ENCODE results near the gene NDUFS6. TPM values are rescaled to one million over a fixed set of nuclear protein-coding genes. Genes with fewer than 3 reads are reported as not detected.

Gene NDUFS6
- polyA plus RNA-seq, 2 of the 4 experiments (the other 2 are of a cell fraction) = 76.0 to 192 TPM

- no peak for TF ChIP-seq ELK1 (IDR thresholded peaks at IDR 0.05; ENCODE audit: low read depth, low read length)
- TF ChIP-seq RFX5 (IDR thresholded peaks at IDR 0.05) = no peak
- no peak for TF ChIP-seq MAZ (IDR thresholded peaks at IDR 0.05; ENCODE audit: borderline replicate concordance, low read depth, low read length)
- no peak for TF ChIP-seq EP300 (IDR thresholded peaks at IDR 0.05)
- no peak for TF ChIP-seq HOXA7 (CRISPR knock-in tag; IDR thresholded peaks at IDR 0.05)
- TF ChIP-seq NFE2L2 (conservative IDR thresholded peaks at IDR 0.05; ENCODE audit: low read length) = no peak
- TF ChIP-seq POLR2A (IDR thresholded peaks at IDR 0.05; ENCODE audit: low read length) = no peak
- no peak for TF ChIP-seq USF2 (IDR thresholded peaks at IDR 0.05)
- TF ChIP-seq RNF2 (IDR thresholded peaks at IDR 0.05; ENCODE audit: borderline replicate concordance, low read depth) = no peak
- Histone ChIP-seq H3K4me2 (no peak overlapping the region), H3K4me3 (no peak overlapping the region), H3K27ac (no peak overlapping the region), H3K9me3 (no peaks in the 10 kb centered on the region), H3K4me1 (no peaks in the 10 kb centered on the region)
- 92% methylated on average over 22 of the region's 25 CpGs for WGBS (ENCODE audit: missing lambda C conversion rate)
- FAIRE-seq = no peak
- DNase-seq (ENCODE audit: low read depth in 1 of 2, low spot score in 1 of 2) = no peak
- ATAC-seq = no peak
- POLR2A ChIA-PET = no interaction called here
- CTCF ChIA-PET = interaction anchor here (1.1 kb wide), 2 partner anchors 14 to 16 kb away, joined by 3 read pairs; no protein-coding TSS in a partner anchor
Measured at GRCh38 chr5:1824109-1824821, 23.1 kb downstream of the NDUFS6 start.

- no peak overlapping the region for H3K4me3 ChIP-seq
- FAIRE-seq (no peak), ATAC-seq (no peak; a peak in 1 of 6 replicates), DNase-seq (ENCODE audit: low read depth in 1 of 2, low spot score in 1 of 2) (no peak)
- TF ChIP-seq KDM1A (IDR thresholded peaks at IDR 0.05; ENCODE audit: low read depth) = no peak
- no peak for TF ChIP-seq MAZ (IDR thresholded peaks at IDR 0.05; ENCODE audit: borderline replicate concordance, low read depth, low read length)
- no peak for TF ChIP-seq TFCP2L1 (CRISPR knock-in tag; IDR thresholded peaks at IDR 0.05)
- TF ChIP-seq MYC (IDR thresholded peaks at IDR 0.05; ENCODE audit: borderline replicate concordance, low read length) = no peak
- no peak for TF ChIP-seq EHF (CRISPR knock-in tag; IDR thresholded peaks at IDR 0.05)
- TF ChIP-seq GATA3 (IDR thresholded peaks at IDR 0.05; ENCODE audit: borderline replicate concordance) = no peak
- no peak for TF ChIP-seq REST (IDR thresholded peaks at IDR 0.05)
- no peak for TF ChIP-seq FOXS1 (CRISPR knock-in tag; IDR thresholded peaks at IDR 0.05)
- no peak for TF ChIP-seq RARB (CRISPR knock-in tag; IDR thresholded peaks at IDR 0.05)
- TF ChIP-seq ZNF302 (CRISPR knock-in tag; IDR thresholded peaks at IDR 0.05) = no peak
- TF ChIP-seq FOSB (CRISPR knock-in tag; IDR thresholded peaks at IDR 0.05) = no peak
- TF ChIP-seq RFX5 (IDR thresholded peaks at IDR 0.05) = no peak
- no peak for TF ChIP-seq RNF2 (IDR thresholded peaks at IDR 0.05; ENCODE audit: borderline replicate concordance, low read depth)
- no peak for TF ChIP-seq SREBF2 (IDR thresholded peaks at IDR 0.05)
- TF ChIP-seq NFE2L2 (conservative IDR thresholded peaks at IDR 0.05; ENCODE audit: low read length) = no peak
- no peak for TF ChIP-seq BCL3 (IDR thresholded peaks at IDR 0.05)
- no peak for TF ChIP-seq PBX3 (IDR thresholded peaks at IDR 0.05)
- TF ChIP-seq HDAC2 (IDR thresholded peaks at IDR 0.05) = no peak
- 96% methylated on average over 24 of the region's 27 CpGs for WGBS (ENCODE audit: missing lambda C conversion rate)
- CTCF ChIA-PET = interaction anchor here (1.1 kb wide), 2 partner anchors 15 to 17 kb away, joined by 3 read pairs; no protein-coding TSS in a partner anchor
- H3K4me1 ChIP-seq = no peaks in the 10 kb centered on the region
- POLR2A ChIA-PET = no interaction called here
- H3K27ac ChIP-seq = no peak overlapping the region
- H3K4me2 ChIP-seq = no peak overlapping the region
- no peaks in the 10 kb centered on the region for H3K9me3 ChIP-seq
Measured at GRCh38 chr5:1824903-1825841, 24.0 kb downstream of the NDUFS6 start.

Measured in A549 (cell line).